Vagina (tissue), 2 donors: Measurements from ENCODE around the gene MAN1A1.

Experiments used
- POLR2A ChIP-seq, 2 donors: fragments of 450-650 bp; IDR thresholded peaks; one replicate each; pipeline ENCODE4 v1.6.1; 2017; ENCODE audit warnings: antibody characterized with exemption in 2 of 2, mild to moderate bottlenecking in 2 of 2, moderate library complexity in 2 of 2
- TF ChIP-seq, protein P1 (sequence below), 3 experiments: fragments of 450-650 bp in 2 of 3; fragments of 200-600 bp in 1 of 3; sonication (generic) in 1 of 3; IDR thresholded peaks; one replicate each; pipeline ENCODE4 v1.5.1; 2017 to 2019; ENCODE audit warnings: antibody characterized with exemption in 3 of 3, mild to moderate bottlenecking in 2 of 3, moderate library complexity in 2 of 3

DNA sequence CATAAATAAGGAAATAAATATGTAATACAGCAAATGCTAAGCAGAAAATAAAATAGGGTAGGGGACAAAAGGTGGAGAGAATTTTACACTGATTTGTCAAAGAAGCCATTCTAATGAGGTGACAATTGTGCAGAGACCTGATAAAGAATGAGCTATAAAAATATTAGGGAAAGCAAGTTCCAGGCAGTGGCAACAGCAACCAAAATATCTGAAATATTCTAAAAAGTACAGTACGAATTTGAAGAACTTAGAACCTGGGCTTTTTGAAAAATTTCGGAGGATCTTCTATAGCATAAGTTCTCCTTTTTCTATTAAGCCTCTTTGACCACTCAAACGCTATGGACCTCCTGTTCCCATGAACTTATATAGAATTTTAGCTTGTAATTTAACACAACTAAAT, 173.1 kb downstream of the MAN1A1 start:
- no peak for TF ChIP-seq POLR2A (IDR thresholded peaks at IDR 0.05)
- TF ChIP-seq, protein P1, sequence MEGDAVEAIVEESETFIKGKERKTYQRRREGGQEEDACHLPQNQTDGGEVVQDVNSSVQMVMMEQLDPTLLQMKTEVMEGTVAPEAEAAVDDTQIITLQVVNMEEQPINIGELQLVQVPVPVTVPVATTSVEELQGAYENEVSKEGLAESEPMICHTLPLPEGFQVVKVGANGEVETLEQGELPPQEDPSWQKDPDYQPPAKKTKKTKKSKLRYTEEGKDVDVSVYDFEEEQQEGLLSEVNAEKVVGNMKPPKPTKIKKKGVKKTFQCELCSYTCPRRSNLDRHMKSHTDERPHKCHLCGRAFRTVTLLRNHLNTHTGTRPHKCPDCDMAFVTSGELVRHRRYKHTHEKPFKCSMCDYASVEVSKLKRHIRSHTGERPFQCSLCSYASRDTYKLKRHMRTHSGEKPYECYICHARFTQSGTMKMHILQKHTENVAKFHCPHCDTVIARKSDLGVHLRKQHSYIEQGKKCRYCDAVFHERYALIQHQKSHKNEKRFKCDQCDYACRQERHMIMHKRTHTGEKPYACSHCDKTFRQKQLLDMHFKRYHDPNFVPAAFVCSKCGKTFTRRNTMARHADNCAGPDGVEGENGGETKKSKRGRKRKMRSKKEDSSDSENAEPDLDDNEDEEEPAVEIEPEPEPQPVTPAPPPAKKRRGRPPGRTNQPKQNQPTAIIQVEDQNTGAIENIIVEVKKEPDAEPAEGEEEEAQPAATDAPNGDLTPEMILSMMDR (IDR thresholded peaks at IDR 0.05), result no peak
